Tongue (tissue), 2 donors: ENCODE measurements around the gene LMCD1. TPM values are rescaled to one million over a fixed set of nuclear protein-coding genes. Genes with fewer than 3 reads are reported as not detected.

Experiments used
- DNase-seq: peaks from one replicate; pipeline ENCODE4 v3.0.0-alpha.2; 2015
- total RNA-seq: library from RNA; depleted of rRNA; stranded (reverse); fragments of >200 nt; gene quantifications from one replicate; pipeline ENCODE4 v1.2.3, GENCODE V29; 2014

Gene LMCD1
- total RNA-seq, 1 donor from 2014 or later, result 321 TPM

DNA sequence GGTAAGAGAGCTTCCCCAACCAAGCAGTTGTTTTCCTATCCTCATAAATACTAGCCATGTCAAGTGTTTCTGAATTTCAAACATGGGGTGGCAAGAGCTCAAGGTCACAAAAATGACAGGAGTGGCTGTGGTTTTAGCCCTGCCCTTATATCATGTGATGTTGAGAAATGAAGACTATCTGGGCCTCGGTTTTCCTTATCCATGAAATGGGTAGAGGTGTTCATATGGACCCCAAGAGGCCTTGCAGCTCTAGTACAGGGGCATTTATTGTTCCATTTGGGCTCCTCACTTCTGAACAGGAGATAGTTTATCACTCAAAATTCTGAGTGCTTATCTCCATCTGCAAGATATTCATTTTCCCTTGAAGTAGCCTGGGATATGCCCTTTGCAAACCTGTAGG is 35.8 kb downstream of the LMCD1 start:
- no peak for DNase-seq

DNA sequence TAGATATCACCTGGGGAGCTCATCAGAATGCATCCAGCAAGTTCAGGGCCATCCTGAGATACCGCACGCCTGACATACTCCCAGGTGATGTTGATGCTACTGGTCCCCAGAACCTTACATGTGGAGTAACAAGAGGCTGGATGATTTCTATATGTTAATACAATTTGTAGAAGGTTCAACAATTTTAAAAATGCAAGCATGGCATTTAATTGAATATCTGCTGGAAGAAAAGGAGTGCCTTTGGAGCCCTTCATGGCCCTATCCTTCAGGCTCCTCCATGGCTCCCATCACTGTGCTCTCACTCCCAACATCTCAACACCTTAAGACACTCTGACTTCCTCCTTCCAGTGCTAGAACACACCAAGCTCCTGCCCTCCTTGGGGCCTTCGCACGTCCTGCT is 36.6 kb downstream of the LMCD1 start:
- no peak for DNase-seq

DNA sequence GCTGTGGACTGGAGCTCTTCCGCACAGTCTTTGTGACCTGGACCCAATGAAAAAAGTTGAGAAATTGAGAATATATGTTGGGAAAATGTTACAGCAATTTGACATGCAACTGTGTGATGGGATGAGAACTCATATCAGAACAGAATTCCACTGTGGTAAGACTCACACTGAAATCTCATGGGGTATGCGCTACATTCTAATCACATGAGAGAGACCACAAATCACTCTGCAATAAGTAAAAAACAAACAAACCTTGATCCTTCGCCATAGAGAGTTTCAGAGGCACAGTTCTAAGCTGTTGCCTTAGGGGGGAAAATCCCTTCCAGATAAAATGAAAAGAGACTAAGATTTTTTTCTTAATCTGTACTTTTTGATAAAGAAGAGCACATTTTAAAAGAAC is 37.3 kb downstream of the LMCD1 start:
- no peak for DNase-seq

DNA sequence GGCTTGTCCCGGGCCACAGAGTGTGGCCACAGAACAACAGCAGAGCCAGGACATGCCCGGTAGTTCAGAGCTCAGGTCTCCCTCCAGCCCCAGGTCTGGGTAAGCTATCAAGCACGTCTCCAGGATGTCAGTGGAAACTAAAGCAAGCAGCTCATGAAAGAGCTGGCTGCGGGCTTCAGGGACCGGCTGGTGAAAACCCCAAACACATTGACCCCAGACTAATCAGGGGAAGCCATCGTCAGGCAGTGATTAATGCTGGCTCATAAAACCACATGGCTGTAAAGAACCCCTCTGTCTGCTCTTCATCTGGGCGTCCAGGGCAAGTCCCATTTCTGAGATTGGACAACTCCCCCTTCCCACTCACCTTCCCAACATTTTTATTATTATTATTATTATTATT is 37.8 kb downstream of the LMCD1 start:
- no peak for DNase-seq

DNA sequence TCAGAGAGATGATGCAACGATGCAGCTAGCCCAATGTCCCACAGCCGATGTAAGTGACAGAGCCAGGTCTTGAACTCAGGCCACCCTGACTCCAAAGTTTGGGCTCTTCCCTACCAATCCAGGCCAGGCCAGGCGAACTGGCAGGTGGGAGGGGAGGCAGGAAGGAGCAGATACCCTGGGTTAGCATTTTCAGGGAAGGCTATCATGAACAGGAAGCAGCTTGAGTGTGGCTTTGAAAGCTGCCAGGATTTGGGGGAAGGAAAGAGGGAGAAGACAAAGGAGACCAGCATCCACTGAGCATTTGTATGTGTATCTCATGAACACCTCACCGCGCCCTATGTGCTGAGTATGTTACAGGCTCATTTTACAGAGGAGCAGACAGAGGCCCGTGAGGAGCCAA is 38.8 kb downstream of the LMCD1 start:
- no peak for DNase-seq

DNA sequence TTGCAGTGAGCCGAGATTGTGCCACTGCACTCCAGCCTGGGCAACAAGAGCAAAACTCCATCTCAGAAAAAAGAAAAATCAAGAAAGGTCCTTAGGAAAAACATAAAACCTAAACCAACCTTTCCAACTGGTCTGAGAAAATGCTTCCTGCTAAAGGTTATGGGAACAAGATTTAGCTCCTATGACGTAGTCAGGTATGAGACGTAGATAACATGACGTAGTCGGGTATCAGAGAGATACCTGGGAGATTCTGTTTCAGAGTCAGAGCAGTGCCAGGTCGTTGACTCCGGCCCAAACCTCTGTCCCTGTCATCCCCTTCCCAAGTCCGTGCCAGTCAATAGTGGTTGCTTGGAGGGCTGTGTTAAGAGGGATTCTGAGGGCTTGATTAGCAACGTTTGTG is 39.9 kb downstream of the LMCD1 start:
- no peak for DNase-seq

DNA sequence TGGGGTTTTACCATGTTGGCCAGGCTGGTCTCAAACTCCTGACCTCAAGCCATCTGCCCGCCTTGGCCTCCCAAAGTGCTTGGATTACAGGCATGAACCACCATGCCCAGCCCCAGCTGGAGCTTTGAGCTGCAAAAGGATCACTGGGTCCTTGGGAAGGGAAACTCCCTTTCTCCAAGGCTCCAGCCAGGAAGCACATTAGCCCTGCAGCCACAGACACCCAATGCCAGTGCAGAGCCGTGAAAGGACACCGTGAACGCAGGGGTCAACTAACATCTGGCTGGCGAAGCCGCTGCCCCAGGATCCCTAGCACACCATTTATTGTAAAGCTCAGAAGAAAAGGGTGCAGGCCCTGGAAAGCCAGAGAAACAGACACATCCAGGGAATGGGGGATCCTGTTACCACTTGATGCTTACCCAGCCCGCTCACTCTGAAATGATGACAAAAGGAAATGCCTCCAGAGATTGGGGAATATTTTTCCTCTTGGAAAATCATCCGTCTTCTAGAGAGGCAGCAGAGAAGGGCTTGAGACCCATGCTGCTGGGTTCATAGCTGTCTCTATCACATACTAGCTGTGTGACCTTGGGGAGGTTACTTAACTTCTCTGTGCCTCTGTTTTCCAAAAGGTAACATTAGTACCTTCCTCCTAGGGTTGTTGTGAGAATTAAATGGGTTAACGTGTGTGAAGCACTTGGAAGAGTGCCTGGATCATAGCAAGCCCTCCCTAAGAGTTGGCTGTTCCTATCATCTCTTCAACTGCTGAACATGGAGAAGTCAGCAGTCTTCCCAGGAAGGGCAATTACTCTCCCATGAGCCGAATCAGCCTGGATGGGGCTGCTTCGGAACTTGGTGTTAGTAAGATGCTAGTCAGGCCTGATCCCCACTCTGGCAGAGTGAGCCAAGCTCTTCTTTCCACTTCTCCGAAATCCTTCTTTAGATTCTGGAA is 40.8 kb downstream of the LMCD1 start:
- DNase-seq, result no peak

DNA sequence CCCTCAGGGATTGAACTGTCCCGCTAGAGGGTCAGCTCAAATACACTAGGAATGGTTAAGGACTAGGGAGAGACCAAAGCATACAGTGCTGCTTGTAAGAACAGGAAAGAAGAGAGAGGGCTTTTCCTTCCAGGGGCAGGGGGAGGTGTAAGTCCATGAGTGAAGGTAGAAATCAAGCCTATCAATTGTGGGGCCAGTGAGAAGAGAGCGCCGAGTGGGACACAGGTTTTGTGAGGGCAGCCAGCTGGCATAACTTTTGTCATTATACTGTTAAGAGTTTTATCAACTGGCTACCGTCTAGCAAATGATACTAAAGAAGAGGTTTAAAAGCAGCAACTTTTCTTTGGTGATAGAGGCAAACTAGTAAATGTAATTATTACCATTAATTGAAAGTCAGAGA is 45.0 kb downstream of the LMCD1 start:
- no peak for DNase-seq

DNA sequence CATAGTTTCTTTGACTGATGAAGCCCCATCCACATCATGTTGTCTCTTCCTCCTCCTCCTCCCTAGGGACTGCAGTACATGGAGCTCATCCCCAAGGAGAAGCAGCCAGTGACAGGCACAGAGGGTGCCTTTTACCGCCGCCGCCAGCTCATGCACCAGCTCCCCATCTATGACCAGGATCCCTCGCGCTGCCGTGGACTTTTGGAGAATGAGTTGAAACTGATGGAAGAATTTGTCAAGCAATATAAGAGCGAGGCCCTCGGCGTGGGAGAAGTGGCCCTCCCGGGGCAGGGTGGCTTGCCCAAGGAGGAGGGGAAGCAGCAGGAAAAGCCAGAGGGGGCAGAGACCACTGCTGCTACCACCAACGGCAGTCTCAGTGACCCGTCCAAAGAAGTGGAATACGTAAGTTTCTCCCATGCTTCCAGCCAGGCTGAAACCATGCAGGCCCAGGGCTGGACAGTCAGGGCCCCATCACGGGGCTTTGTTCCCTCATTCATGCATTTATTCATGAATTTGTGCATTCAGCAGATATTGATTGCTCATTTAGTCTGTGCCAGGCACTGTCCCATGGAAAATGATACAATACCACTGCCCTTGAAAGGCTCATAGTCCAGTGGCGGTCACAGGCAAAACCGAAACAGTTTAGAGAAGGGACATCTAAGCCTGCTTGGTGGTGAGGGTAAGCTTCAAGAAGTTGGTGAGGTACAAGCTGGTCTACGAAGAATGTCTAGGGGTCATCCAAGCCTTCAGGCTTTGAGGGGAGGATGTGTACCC is 47.1 kb downstream of the LMCD1 start:
- no peak for DNase-seq

DNA sequence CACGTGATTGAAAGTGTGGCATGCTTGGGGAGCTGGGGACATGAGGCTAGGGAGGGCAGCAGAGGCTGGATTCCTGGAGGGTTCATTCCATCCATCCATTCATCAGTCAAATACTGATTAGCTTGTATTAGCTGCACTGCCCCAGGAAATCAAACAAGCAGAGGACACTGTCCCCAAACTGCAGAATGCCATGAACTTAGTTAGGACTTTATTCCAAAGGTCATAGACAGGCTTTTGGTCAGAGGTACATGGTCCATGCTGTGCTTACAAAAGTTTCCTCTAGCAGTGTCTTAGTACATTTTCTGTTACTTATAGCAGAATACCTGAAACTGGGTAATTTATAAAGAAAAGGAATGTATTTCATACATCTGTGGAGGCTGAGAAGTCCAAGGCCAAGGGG is 47.7 kb downstream of the LMCD1 start:
- no peak for DNase-seq

DNA sequence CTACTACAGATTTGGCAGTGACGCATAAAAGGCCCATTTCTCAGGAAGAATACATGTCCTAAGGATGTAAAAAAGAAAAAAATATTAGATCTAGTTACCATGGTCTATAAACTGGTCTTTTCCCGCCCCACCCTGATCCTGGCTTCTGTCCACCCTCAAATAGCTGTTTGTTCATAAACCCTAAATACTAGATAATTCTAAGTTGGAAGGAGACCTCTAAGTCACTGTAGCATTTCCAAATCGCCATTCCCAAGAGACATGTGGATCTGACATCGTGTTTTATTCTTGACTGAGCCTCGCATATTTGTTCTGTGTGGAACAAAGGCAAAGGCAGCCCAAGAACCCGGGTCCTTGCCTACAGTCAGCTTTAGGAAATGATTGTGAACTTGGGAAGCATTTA is 49.0 kb downstream of the LMCD1 start:
- DNase-seq, result no peak

DNA sequence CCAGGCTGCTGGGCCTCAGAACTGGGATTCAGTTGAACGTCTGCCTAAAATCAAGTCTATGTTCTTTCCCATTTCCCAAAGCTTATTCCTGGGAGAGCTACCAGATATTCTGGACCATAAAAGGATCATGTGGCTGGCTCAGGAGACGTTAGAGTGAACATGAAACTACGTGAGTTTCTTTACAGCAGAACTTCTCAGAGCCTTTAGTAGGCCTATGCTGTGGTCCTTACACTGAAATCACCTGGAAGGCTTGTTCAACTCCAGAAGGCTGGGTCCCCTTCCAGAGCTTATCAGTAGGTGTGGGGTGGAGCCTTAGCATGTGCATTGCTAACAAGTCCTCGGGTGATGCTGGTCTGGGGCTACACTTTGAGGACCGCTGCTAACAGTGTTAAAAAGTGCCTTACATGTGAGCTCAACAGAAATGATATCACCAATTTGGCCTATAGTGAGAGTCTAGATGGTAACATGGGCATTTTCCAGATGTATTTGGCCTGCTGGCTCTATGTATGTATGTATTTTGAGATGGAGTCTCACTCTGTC is 50.7 kb downstream of the LMCD1 start:
- DNase-seq, result no peak

DNA sequence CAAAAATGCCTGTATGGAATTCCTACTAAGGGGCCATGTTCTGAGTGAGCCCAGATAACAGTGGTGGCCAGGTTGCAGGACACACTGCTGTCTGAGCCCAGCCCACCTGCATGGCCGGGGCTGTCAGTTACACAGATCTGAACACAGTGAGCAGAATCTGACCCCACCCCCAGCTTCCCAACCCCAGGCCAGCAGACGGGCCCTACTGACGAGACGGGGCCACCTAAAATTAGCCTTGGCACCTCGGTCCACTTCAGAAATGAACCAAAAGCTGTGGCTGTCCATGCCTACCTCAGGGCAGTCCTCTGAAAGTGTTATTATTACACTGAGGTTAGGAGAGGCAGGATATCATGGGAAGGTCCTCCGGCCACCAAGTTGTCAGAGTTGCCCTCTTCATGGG is 51.8 kb downstream of the LMCD1 start:
- no peak for DNase-seq

DNA sequence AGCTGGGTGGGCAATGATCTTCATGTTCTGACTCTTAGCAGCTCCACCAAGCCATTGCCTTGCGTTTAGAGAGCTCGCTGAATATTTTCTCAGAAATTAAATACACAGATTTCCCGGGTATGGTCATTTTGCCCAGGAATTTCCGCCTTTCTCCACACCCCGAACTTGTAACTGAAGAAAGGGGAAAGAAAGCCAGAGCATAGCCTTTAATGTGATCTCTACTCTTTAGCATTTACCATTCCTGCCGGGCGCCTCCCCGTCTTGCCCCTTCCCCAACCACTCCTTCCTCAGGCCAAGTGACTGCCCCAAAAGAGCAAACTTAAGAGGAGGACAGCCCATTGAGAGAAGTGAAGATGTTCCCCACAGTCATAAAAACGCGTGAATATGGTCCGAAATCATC is 53.1 kb downstream of the LMCD1 start:
- DNase-seq, result peak; percentile 51

DNA sequence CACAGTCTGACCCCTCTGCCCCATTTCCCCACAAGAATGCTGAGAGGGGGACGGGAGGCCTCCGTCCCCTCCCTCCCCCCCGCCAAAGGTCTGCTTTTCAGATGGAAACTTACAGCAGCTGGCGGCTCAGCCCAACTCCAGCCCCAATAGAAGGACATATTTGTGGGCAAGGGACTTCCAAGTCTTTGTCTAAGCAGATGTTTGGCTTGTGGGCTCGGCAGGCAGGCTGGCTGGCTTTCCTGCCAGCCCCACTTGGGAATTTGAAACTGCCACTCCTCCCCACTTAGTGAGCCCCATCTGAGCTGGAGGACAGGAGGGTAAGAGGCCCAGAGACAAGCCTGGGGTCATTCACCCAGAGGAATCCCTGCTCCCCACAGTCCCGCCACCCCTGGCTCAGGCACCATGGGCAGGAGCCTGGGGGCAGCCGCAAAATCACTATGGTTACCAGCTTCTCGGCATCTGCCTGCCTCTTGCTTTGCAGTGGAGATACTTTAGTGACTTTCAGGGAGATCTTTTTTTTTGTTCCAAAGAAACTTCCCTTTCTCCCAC is 53.6 kb downstream of the LMCD1 start:
- peak; percentile 91 for DNase-seq

DNA sequence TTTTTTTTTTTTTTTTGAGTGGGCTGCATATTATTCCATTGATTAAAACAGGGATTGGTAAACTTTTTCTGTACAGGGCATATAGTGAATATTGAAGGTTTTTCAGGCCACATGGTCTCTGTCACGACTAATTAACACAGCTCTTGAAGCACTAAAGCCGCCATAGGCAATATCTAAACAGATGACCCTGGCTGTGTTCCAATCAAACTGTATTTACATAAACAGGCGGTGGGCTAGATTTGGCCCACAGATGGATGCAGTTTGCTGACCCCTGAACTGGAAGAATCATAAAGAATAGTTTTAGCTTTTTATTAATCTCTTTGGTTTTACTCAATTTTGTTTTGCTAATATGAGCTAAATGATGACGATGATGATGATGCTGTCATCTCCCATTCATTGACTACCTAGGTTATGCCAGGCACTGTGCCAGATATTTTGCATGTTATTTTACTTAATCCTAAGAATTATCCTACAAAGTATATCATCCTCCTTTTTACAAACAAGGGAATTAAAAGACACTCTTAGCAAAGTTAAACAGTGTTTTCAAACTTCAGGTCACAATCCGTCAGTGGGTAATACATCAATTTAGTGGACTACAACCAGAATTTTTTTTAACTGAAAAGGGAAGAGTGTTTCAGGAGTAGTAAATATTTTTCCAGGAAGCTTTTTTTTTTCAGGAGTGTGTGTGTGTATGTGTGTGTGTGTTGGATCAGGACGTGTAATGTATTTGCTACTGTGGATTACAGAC is 54.3 kb downstream of the LMCD1 start:
- DNase-seq, result peak; percentile 40

DNA sequence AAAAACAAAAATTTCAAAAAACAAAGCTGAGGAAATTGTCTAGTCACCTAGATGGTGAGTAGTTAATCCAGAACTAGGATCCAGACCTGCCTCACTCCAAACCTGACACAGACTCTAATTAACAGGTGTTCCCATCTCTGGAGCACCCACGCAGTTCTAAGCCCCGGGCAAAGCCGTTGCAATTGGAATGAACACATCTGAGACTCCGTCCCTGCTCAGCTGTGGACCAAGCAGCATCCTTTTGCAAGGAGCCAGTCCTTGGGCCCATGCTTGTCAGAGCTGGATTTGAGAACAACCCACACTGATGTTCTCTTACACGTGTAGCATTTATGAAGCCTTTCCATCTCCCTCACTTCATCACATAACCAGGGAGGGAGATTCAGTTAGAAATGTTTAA is 54.8 kb downstream of the LMCD1 start:
- no peak for DNase-seq

DNA sequence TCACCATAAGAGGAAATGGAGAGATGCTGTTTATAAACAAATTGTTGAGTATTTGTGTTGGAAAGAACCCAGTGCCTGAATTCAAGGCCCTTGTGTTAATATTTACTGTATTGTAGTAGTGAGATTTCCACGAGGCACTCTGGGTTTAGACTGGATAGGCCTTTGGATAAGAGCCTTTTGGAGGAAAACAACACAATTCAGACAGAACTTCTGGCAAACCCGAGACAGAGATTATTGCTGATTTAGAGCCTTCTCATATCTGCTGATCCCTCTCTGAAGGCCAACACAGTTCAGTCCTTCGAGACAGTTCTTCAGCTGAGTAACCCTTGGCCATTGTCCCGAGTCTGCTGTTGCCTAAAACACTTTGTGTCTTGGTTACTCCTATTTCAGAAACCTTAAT is 55.7 kb downstream of the LMCD1 start:
- DNase-seq, result no peak

DNA sequence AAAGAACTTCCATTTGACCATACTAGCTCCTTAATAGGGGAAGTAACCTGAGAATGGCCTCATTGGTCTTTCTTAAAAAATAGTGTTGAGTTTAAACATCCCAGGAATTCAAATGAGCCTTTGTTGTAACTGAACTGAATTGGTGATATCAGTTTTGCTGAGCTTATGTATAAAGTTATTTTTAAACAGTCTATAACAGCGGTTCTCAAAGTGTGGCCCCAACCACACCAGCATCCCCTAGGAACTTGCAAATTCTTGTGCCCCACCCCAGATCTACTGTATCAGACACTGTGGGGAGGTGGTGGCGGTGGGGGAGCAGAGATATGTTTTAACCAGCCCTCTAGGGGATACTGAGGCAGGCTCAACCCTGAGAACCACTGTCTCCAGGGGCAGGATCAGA is 57.0 kb downstream of the LMCD1 start:
- no peak for DNase-seq

DNA sequence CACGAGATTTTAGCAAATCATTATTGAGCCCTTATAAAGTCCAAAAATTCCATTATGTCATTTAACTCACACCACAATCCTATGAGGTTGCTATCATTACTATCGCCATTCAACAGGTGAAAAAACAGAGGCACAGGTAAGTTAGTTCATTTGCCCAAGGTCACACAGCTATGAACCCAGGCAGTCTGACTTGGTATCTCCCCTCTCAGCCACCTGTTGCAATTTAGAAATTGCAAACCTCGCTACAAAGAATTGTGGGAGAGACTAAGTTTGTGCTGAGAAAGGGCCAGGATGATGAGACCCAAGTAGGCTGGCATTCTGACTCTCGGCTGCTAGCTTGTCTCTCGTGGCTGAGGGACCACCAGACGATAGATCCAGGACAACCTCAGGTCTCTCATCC is 57.7 kb downstream of the LMCD1 start:
- DNase-seq, result no peak

DNA sequence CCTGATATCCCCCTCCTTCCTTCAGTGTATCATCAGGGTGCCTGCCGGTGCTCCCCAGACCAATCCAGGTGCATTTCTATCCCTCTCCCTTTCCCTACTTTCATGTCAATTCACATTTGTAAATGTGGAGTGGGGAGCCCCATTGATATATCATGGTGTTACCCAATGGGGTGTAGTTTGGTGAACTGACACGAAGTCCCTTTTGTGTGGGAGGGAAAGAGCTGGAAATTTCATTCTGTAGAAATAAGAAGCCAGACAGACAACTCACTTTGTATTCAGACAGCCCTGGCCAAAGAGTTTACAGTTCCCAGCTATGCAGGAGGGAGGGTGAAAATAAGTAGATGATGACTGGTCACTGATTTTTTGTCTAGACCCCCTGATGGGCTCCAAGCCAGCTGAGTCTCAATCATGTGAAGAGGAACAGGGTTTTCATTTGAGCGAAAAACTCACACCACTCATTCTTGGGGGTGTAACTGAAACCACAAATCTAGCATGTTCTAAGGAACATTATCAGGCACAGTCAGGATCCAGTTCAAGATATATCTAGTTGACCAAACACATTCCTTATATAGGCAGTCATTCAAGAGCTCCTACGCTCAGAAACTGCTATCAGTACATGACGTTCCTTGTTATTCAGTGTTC is 58.9 kb downstream of the LMCD1 start:
- DNase-seq, result no peak

DNA sequence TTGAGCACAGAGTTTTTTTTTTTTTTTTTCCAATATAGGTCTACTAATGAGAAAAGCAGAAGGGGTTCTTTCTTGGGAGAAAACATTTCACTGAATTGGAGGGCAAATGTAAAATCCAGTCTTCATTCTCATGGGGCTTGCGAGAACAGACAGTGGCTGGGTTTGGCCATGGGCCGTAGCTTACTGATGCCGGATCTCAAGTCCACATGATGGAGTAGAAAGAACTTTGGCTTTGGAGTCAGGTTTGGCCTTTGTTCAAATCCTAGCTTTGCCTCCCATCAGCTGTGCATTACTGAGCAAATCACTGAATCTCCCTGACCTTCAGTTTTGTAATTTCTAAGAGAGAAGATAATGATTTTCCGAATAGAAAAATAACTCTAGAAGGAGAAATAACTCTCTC is 59.7 kb downstream of the LMCD1 start:
- DNase-seq, result peak; percentile 73
